ENCODE data around the gene C2orf92.
"Not testable (repeated sequence)": the region's sequence is repeated elsewhere in the genome, so short reads cannot be mapped to it uniquely, and the experiment has no call there.

C2orf92 gene

GRCh38 chr2:97660775-97661389 is 8.6 kb upstream of the C2orf92 start:
- DNase-seq: no peak

GRCh38 chr2:97661927-97662326 is 7.6 kb upstream of the C2orf92 start:
- no peak for DNase-seq

- DNase-seq: no peak
Observed at GRCh38 chr2:97662386-97662894, 7.1 kb upstream of the C2orf92 start.

- peak; percentile 76 for DNase-seq
Observed at GRCh38 chr2:97662895-97663625, 6.5 kb upstream of the C2orf92 start.

GRCh38 chr2:97663626-97663961 is 5.9 kb upstream of the C2orf92 start:
- DNase-seq: no peak

GRCh38 chr2:97663962-97664635 is 5.4 kb upstream of the C2orf92 start, which contains the start of gene ACTR1B:
ACTR1B (minus strand) TSS chr2:97664044; CDS start chr2:97663890, 154 bp downstream.
- DNase-seq: peak; percentile 97

- DNase-seq: no peak
Observed at GRCh38 chr2:97664636-97664970, 4.9 kb upstream of the C2orf92 start.

- DNase-seq: no peak
Observed at GRCh38 chr2:97670471-97670870, 958 bp downstream of the C2orf92 start.

GRCh38 chr2:97671526-97671925 is 2.0 kb downstream of the C2orf92 start:
- no peak for DNase-seq

GRCh38 chr2:97672606-97673140 is 3.2 kb downstream of the C2orf92 start:
- DNase-seq: not testable (repeated sequence)

- DNase-seq: no peak
Observed at GRCh38 chr2:97673182-97673914, 3.8 kb downstream of the C2orf92 start.

GRCh38 chr2:97673915-97674283 is 4.4 kb downstream of the C2orf92 start:
- no peak for DNase-seq

GRCh38 chr2:97675430-97676113 is 6.1 kb downstream of the C2orf92 start:
- no peak for DNase-seq

GRCh38 chr2:97676620-97677019 is 7.1 kb downstream of the C2orf92 start:
- DNase-seq: no peak

- DNase-seq: no peak
Observed at GRCh38 chr2:97677480-97677879, 8.0 kb downstream of the C2orf92 start.

GRCh38 chr2:97678298-97678697 is 8.8 kb downstream of the C2orf92 start:
- DNase-seq: no peak

GRCh38 chr2:97687235-97687634 is 17.7 kb downstream of the C2orf92 start:
- not testable (repeated sequence) for DNase-seq

- no peak for DNase-seq
Observed at GRCh38 chr2:97688062-97688827, 18.7 kb downstream of the C2orf92 start.

- no peak for DNase-seq
Observed at GRCh38 chr2:97691166-97691565, 21.7 kb downstream of the C2orf92 start.

- no peak for DNase-seq
Observed at GRCh38 chr2:97693476-97693875, 24.0 kb downstream of the C2orf92 start.

GRCh38 chr2:97695744-97696143 is 26.2 kb downstream of the C2orf92 start:
- DNase-seq: no peak
